Skeletal muscle tissue (tissue), 4 donors: ENCODE data around the gene TTC28. TPM values are rescaled to one million over a fixed set of nuclear protein-coding genes. Genes with fewer than 3 reads are reported as not detected.
"Not testable (repeated sequence)": the region's sequence is repeated elsewhere in the genome, so short reads cannot be mapped to it uniquely, and the experiment has no call there.

Experiments used
- H3K27ac ChIP-seq: one replicate; pipeline ENCODE4 v1.7.0; 2013; ENCODE audit warnings: mild to moderate bottlenecking, low read depth, low read length, inconsistent platforms
- H3K27me3 ChIP-seq, 3 donors: one replicate each; pipeline ENCODE4 v1.7.0; 2013; ENCODE audit warnings: low read length in 3 of 3; ENCODE audit not compliant: control insufficient read depth in 3 of 3, insufficient read depth in 3 of 3
- H3K36me3 ChIP-seq, 3 donors: one replicate each; pipeline ENCODE4 v1.7.0; 2013; ENCODE audit warnings: low read length in 3 of 3; ENCODE audit not compliant: control insufficient read depth in 3 of 3, insufficient read depth in 3 of 3
- H3K4me1 ChIP-seq, 3 donors: one replicate each; pipeline ENCODE4 v1.7.0; 2013; ENCODE audit warnings: low read length in 3 of 3, mild to moderate bottlenecking in 3 of 3; ENCODE audit not compliant: control insufficient read depth in 3 of 3, insufficient read depth in 3 of 3
- H3K4me3 ChIP-seq, 3 donors: one replicate each; pipeline ENCODE4 v1.7.0; 2013; ENCODE audit warnings: low read length in 3 of 3
- H3K9ac ChIP-seq, 3 donors: one replicate each; pipeline ENCODE4 v1.7.0; 2013; ENCODE audit warnings: low read length in 3 of 3, mild to moderate bottlenecking in 3 of 3, moderate library complexity in 2 of 3, low read depth in 1 of 3
- H3K9me3 ChIP-seq, 3 donors: one replicate each; pipeline ENCODE4 v1.7.0; 2013; ENCODE audit warnings: low read length in 3 of 3; ENCODE audit not compliant: control insufficient read depth in 3 of 3
- total RNA-seq: library from RNA; depleted of rRNA; stranded (reverse); fragments of >200 nt; gene quantifications from one replicate; pipeline ENCODE4 v1.2.3, GENCODE V29; 2014
- donor health status: Osteomylitis.

Gene TTC28
- total RNA-seq, 1 donor from 2014 or later = 27.1 TPM

- no peaks in the 10 kb centered on the region for H3K27me3 ChIP-seq
- no peaks in the 10 kb centered on the region for H3K4me1 ChIP-seq
- no peaks in the 10 kb centered on the region for H3K36me3 ChIP-seq
- H3K27ac ChIP-seq = no peak overlapping the region
- no peak overlapping the region for H3K9ac ChIP-seq
- no peak overlapping the region for H3K4me3 ChIP-seq
- H3K9me3 ChIP-seq = no peaks in the 10 kb centered on the region
These were observed 458.8 kb downstream of the TTC28 start for GRCh38 chr22:28220626-28221363.

DNA sequence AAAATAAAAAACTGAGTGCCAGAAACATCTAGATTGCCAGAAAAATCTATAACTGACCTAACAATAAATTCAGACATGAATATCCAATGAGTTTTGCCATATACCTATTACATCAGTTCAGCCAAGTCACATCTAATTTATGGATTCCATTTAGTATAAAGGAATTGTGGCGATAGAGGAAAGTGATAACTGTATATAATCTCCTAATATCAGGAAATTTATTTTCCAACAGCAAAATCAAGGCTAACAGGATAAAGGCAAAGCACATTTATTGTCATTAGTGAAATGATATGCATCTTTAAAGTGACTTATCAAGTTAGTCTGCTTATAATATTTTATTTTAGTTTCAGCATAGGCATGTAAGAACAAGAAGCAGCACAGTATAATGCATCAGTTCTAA is 462.4 kb downstream of the TTC28 start:
- Histone ChIP-seq H3K9me3 (no peaks in the 10 kb centered on the region), H3K4me1 (no peaks in the 10 kb centered on the region), H3K36me3 (no peaks in the 10 kb centered on the region), H3K4me3 (no peak overlapping the region), H3K27ac (no peak overlapping the region), H3K9ac (no peak overlapping the region), H3K27me3 (no peaks in the 10 kb centered on the region)

GRCh38 chr22:28214750-28215149 is 464.9 kb downstream of the TTC28 start:
- not testable (repeated sequence) for H3K9me3 ChIP-seq, H3K27ac ChIP-seq, H3K4me1 ChIP-seq, H3K27me3 ChIP-seq, H3K4me3 ChIP-seq, H3K36me3 ChIP-seq, H3K9ac ChIP-seq

DNA sequence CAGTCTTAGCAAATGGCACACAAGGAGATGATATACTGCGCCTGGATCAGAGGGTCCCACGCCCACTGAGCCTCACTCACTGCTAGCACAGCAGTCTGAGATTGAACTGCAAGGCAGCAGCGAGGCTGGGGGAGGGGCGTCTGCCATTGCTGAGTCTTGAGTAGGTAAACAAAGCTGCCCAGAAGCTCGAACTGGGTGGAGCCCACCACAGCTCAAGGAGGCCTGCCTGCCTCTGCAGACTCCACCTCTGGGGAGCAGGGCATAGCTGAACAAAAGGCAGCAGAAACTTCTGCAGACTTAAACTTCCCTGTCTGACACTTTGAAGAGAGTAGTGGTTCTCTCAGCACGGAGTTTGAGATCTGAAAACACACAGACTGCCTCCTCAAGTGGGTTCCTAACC is 470.2 kb downstream of the TTC28 start:
- not testable (repeated sequence) for H3K36me3 ChIP-seq, H3K27me3 ChIP-seq, H3K9me3 ChIP-seq, H3K4me3 ChIP-seq, H3K27ac ChIP-seq, H3K9ac ChIP-seq, H3K4me1 ChIP-seq

DNA sequence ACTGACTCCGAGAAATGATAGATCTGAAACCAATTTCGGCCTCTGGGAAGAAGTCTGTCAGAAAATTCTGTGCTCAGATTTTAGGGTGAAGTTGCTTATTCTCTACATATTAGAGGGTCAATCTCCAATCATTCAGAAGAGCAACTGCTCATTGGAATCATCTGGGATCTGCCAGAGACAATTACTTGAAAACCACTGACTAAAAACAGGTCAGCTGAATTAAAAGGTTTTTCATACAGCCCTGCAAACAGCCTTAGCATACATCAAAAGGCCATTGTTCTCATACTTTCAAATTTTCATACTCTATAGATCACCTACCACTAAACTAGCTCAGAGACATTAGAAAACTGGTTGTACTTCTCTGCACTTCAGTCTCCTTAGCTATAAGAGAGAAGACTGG is 470.9 kb downstream of the TTC28 start:
- Histone ChIP-seq H3K36me3 (no peaks in the 10 kb centered on the region), H3K4me1 (no peaks in the 10 kb centered on the region), H3K4me3 (no peak overlapping the region), H3K27me3 (no peaks in the 10 kb centered on the region), H3K9ac (no peak overlapping the region), H3K27ac (no peak overlapping the region), H3K9me3 (no peaks in the 10 kb centered on the region)

DNA sequence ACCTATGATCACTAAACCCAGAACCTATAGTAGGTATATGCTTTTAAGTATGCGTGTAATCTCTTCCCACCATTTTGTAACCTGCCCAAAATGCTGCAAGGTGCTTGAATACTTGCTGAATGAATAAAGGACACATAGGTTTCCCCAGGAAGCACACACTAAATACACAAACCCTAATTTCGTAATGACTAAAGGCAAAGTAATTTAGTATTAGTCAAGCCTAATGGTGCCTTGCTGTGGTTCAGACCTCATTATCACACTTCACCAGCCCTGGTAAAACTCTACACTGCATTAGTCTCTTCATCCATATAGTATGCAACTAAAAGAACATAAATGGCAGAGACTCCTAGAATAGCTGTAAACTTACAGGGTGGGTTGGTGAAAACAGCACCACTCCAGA is 471.6 kb downstream of the TTC28 start:
- H3K36me3 ChIP-seq = no peaks in the 10 kb centered on the region
- H3K9me3 ChIP-seq = no peaks in the 10 kb centered on the region
- H3K9ac ChIP-seq = no peak overlapping the region
- H3K4me1 ChIP-seq = no peaks in the 10 kb centered on the region
- H3K27ac ChIP-seq = no peak overlapping the region
- no peak overlapping the region for H3K4me3 ChIP-seq
- H3K27me3 ChIP-seq = no peaks in the 10 kb centered on the region

- no peaks in the 10 kb centered on the region for H3K4me1 ChIP-seq
- no peaks in the 10 kb centered on the region for H3K9me3 ChIP-seq
- no peaks in the 10 kb centered on the region for H3K36me3 ChIP-seq
- H3K9ac ChIP-seq = no peak overlapping the region
- no peak overlapping the region for H3K4me3 ChIP-seq
- no peak overlapping the region for H3K27ac ChIP-seq
- H3K27me3 ChIP-seq = no peaks in the 10 kb centered on the region
These were observed 472.2 kb downstream of the TTC28 start for GRCh38 chr22:28207281-28208030.

GRCh38 chr22:28205926-28206325 is 473.7 kb downstream of the TTC28 start:
- Histone ChIP-seq H3K9me3 (no peaks in the 10 kb centered on the region), H3K36me3 (no peaks in the 10 kb centered on the region)

DNA sequence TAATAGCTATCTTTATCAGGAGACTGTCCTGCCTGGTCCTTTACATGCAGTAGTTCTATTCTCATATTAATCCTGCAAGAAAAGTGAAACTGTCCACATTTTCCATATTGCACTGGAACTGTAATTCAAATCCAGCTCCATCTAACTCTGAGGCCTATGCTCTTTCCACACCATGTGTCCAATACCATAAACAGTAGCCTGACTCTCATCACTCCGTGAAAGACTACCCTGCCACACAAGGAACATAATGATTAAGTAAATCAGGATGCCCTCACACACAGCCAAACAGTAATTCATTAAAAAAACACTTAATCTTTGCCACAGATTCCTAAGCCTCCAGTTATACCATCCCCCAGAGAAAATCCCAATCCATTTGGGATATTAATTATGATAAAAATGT is 475.3 kb downstream of the TTC28 start:
- Histone ChIP-seq H3K27ac (no peak overlapping the region), H3K9ac (no peak overlapping the region), H3K27me3 (no peaks in the 10 kb centered on the region), H3K9me3 (no peaks in the 10 kb centered on the region), H3K36me3 (no peaks in the 10 kb centered on the region), H3K4me1 (no peaks in the 10 kb centered on the region), H3K4me3 (no peak overlapping the region)

More at GRCh38 chr22:28205926-28206325, 473.7 kb downstream of the TTC28 start:
- Histone ChIP-seq H3K27me3 (no peaks in the 10 kb centered on the region), H3K4me3 (no peak overlapping the region), H3K4me1 (no peaks in the 10 kb centered on the region), H3K9ac (no peak overlapping the region), H3K27ac (no peak overlapping the region)

GRCh38 chr22:28203286-28203685 is 476.4 kb downstream of the TTC28 start:
- Histone ChIP-seq H3K9ac (no peak overlapping the region), H3K4me3 (no peak overlapping the region), H3K27ac (no peak overlapping the region), H3K4me1 (no peaks in the 10 kb centered on the region), H3K9me3 (no peaks in the 10 kb centered on the region), H3K36me3 (no peaks in the 10 kb centered on the region), H3K27me3 (no peaks in the 10 kb centered on the region)
